Ishikawa (cell line): Measurements from ENCODE around the gene ADPGK.

Experiments used
- CEBPB ChIP-seq: IDR thresholded peaks from 2 replicates; pipeline ENCODE4 v1.6.1; 2012
- CREB1 ChIP-seq: IDR thresholded peaks from 2 replicates; pipeline ENCODE4 v1.6.1; 2012; ENCODE audit warnings: low read depth
- EGR1 ChIP-seq: IDR thresholded peaks from 2 replicates; pipeline ENCODE4 v1.6.1; 2012
- EP300 ChIP-seq: IDR thresholded peaks from 2 replicates; pipeline ENCODE4 v1.6.1; 2012; ENCODE audit warnings: borderline replicate concordance
- FOXM1 ChIP-seq: IDR thresholded peaks from 2 replicates; pipeline ENCODE4 v1.6.1; 2012; ENCODE audit warnings: low read depth, borderline replicate concordance
- MAX ChIP-seq: IDR thresholded peaks from 2 replicates; pipeline ENCODE4 v1.6.1; 2012
- NFIC ChIP-seq: IDR thresholded peaks from 2 replicates; pipeline ENCODE4 v1.6.1; 2012
- RAD21 ChIP-seq: IDR thresholded peaks from 2 replicates; pipeline ENCODE4 v1.6.1; 2012; ENCODE audit warnings: low read depth
- REST ChIP-seq: IDR thresholded peaks from 2 replicates; pipeline ENCODE4 v1.6.1; 2012; ENCODE audit warnings: low read depth, mild to moderate bottlenecking
- TAF1 ChIP-seq: IDR thresholded peaks from 2 replicates; pipeline ENCODE4 v1.6.1; 2012; ENCODE audit warnings: low read depth, mild to moderate bottlenecking
- TCF12 ChIP-seq: IDR thresholded peaks from 2 replicates; pipeline ENCODE4 v1.6.1; 2012; ENCODE audit warnings: low read depth
- TEAD4 ChIP-seq: IDR thresholded peaks from 2 replicates; pipeline ENCODE4 v1.6.1; 2012
- USF1 ChIP-seq: IDR thresholded peaks from 2 replicates; pipeline ENCODE4 v1.6.1; 2012
- YY1 ChIP-seq: IDR thresholded peaks from 2 replicates; pipeline ENCODE4 v1.6.1; 2012; ENCODE audit warnings: low read depth
- ZBTB7A ChIP-seq: IDR thresholded peaks from 2 replicates; pipeline ENCODE4 v1.6.1; 2012; ENCODE audit warnings: low read depth

Gene ADPGK

GRCh38 chr15:72782274-72783003 lies 1.1 kb downstream of the ADPGK start:
- TF ChIP-seq EP300 (no peak), TCF12 (no peak), EGR1 (no peak), YY1 (no peak), NFIC (no peak), TEAD4 (no peak), TAF1 (no peak), ZBTB7A (no peak), MAX (no peak), CEBPB (no peak), RAD21 (no peak), CREB1 (no peak), REST (no peak), USF1 (no peak)

GRCh38 chr15:72781631-72782030 lies 1.9 kb downstream of the ADPGK start:
- no peak for TF ChIP-seq TAF1
- TF ChIP-seq CEBPB, result no peak
- TF ChIP-seq YY1, result no peak
- no peak for TF ChIP-seq EP300
- TF ChIP-seq RAD21, result no peak
- TF ChIP-seq MAX, result no peak
- TF ChIP-seq FOXM1, result no peak
- TF ChIP-seq USF1, result no peak
- no peak for TF ChIP-seq TEAD4
- TF ChIP-seq REST, result no peak
- TF ChIP-seq NFIC, result no peak
- TF ChIP-seq EGR1, result no peak

- TF ChIP-seq TAF1, result no peak
- no peak for TF ChIP-seq YY1
- no peak for TF ChIP-seq FOXM1
- no peak for TF ChIP-seq TCF12
- TF ChIP-seq EP300, result no peak
- TF ChIP-seq EGR1, result no peak
These were observed 4.8 kb downstream of the ADPGK start for GRCh38 chr15:72778796-72779195.

- no peak for TF ChIP-seq MAX
- no peak for TF ChIP-seq TAF1
- no peak for TF ChIP-seq RAD21
- no peak for TF ChIP-seq EGR1
- TF ChIP-seq NFIC, result no peak
- TF ChIP-seq USF1, result no peak
- TF ChIP-seq CREB1, result no peak
- no peak for TF ChIP-seq EP300
- TF ChIP-seq TEAD4, result no peak
- TF ChIP-seq FOXM1, result no peak
- no peak for TF ChIP-seq ZBTB7A
- no peak for TF ChIP-seq CEBPB
- no peak for TF ChIP-seq YY1
- no peak for TF ChIP-seq TCF12
- no peak for TF ChIP-seq REST
These were observed 8.7 kb downstream of the ADPGK start for GRCh38 chr15:72774696-72775383.
